Muscle layer of duodenum (tissue), 2 donors: ENCODE measurements around the gene LARP4B.

ENCODE experiments used
- H3K27ac ChIP-seq: one replicate; pipeline ENCODE4 v1.7.0; 2013; ENCODE audit warnings: mild to moderate bottlenecking, low read length
- H3K27me3 ChIP-seq: one replicate; pipeline ENCODE4 v1.7.0; 2013; ENCODE audit warnings: low read depth, mild to moderate bottlenecking, control low read depth, low read length
- H3K36me3 ChIP-seq, 2 donors: one replicate each; pipeline ENCODE4 v1.7.0; 2013; ENCODE audit warnings: low read length in 2 of 2, control low read depth in 1 of 2, mild to moderate bottlenecking in 1 of 2; ENCODE audit not compliant: insufficient read depth in 2 of 2, control insufficient read depth in 1 of 2
- H3K4me1 ChIP-seq, 2 donors: one replicate each; pipeline ENCODE4 v1.7.0; 2013; ENCODE audit warnings: low read length in 2 of 2, mild to moderate bottlenecking in 2 of 2, control low read depth in 1 of 2, moderate library complexity in 1 of 2; ENCODE audit not compliant: insufficient read depth in 2 of 2, control insufficient read depth in 1 of 2
- H3K4me3 ChIP-seq, 2 donors: one replicate each; pipeline ENCODE4 v1.7.0; 2013; ENCODE audit warnings: low read length in 2 of 2, low read depth in 1 of 2, mild to moderate bottlenecking in 1 of 2
- H3K9me3 ChIP-seq, 2 donors: one replicate each; pipeline ENCODE4 v1.7.0; 2013; ENCODE audit warnings: low read length in 2 of 2, control low read depth in 1 of 2, mild to moderate bottlenecking in 1 of 2; ENCODE audit not compliant: control insufficient read depth in 1 of 2
- donor health status: healthy.

The LARP4B gene

GRCh38 chr10:782751-783648 is 148.5 kb downstream of the LARP4B start:
- Histone ChIP-seq H3K27me3 (peaks cover 5% of the 10 kb centered on the region), H3K27ac (no peak overlapping the region), H3K4me1 (peaks cover 0 to 1% of the 10 kb centered on the region in 2 donors), H3K36me3 (no peaks in the 10 kb centered on the region), H3K9me3 (no peaks in the 10 kb centered on the region), H3K4me3 (no peak overlapping the region)

DNA sequence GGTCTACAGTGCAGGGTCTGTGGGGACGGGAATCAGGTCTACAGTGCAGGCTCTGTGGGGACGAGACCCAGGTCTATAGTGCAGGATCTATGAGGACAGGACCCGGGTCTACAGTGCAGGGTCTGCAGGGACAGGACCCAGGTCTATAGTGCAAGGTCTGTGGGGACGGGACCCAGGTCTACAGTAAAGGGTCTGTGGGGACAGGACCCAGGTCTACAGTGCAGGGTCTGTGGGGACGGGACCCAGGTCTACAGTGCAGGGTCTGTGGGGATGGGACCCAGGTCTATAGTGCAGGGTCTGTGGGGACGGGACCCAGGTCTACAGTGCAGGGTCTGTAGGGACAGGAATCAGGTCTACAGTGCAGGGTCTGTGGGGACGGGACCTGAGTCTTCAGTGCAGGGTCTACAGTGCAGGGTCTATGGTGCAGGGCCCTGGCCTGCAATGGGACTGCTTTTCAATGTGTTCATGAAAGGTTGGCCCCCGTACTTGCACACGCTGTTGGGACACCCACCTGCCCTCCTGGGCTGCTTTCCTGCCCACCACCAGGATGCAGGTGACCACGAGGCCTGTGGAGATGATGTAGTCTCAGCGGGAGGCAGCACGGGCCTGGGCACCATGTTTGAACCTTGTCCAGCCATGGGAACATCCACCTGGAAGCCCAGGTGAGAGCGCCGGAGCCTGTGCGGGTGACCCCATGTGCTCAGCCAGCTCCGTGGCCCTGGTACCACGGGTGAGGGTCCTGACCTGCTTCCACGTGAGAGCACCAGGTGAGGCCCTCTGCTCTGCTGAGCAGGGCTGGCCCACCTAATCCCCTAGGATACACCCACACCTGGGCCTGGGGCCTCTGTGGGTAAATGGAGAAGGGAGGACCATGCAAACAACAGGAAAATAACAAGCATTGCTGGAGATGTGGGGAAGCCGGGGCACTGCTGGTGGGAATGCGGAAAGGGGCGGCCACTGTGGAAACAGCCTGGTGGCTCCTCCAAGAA is 150.7 kb downstream of the LARP4B start:
- no peaks in the 10 kb centered on the region for H3K4me1 ChIP-seq
- H3K36me3 ChIP-seq = no peaks in the 10 kb centered on the region
- H3K27me3 ChIP-seq = peaks cover 5% of the 10 kb centered on the region
- no peaks in the 10 kb centered on the region for H3K9me3 ChIP-seq
- no peak overlapping the region for H3K4me3 ChIP-seq
- no peak overlapping the region for H3K27ac ChIP-seq

DNA sequence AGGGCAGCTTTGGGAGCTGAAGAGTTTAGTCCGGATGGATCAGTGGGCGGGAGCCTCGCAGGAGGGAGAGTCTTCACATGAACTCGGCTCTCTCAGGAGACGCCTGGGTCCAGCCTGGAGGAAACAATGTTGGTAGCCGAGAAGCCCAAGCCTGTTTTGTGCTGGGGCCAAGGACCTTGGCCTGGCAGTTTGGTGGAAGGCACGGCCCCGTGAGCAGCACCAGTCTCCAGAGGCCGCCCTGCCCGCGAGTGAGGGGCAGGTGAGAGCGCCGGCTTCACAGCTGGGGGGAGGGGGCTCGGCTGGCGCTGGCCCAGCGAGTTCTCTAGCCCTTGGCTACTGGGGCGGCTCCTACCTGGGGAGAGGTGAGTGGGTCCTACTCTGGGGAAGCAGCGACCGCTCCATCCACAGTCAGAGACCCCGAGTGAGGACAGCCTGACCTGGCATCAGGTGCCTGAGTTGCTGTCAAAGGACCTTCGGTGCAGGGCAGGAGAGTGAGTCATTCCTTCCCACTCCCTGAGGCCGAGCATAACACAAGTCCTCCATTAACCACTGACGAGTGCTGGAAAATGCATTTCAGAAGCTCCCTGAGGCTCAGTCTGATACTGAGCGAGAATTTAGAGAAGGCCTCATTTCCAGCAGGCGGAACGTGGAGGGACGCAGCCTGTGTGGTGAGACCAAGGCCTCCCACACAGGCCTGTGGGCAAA is 152.7 kb downstream of the LARP4B start:
- Histone ChIP-seq H3K27ac (no peak overlapping the region), H3K9me3 (no peaks in the 10 kb centered on the region), H3K4me1 (no peaks in the 10 kb centered on the region), H3K36me3 (no peaks in the 10 kb centered on the region), H3K4me3 (no peak overlapping the region), H3K27me3 (no peaks in the 10 kb centered on the region)

DNA sequence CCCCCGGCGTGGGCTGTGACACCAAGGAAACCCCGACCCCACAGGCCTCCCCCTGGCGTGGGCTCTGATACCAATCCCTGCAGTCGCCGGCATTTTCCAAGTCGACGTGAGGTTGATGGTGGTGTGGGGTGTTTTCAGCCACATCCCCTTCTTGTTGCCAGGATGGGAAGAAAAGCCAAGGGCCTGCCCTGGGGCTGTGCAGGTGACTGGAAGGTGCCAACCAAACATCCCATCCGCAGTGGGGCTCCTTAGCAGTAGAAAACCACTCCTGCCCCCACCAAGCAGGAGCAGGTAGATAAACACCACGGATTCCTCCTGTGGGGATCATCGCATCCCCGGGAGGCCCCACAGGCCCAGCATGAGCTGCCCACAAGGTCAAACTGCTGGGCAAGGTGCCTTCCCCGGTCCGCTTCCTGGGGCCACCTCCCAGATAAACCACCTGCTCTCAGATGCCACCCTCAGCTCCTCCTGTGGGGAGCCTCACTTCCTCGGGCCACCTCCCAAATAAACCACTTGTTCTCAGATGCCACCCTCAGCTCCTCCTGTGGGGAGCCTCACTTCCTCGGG is 153.5 kb downstream of the LARP4B start:
- H3K9me3 ChIP-seq = no peaks in the 10 kb centered on the region
- no peak overlapping the region for H3K27ac ChIP-seq
- H3K36me3 ChIP-seq = no peaks in the 10 kb centered on the region
- H3K4me3 ChIP-seq = no peak overlapping the region
- H3K4me1 ChIP-seq = no peaks in the 10 kb centered on the region
- H3K27me3 ChIP-seq = no peaks in the 10 kb centered on the region

- no peak overlapping the region for H3K27ac ChIP-seq
- no peaks in the 10 kb centered on the region for H3K27me3 ChIP-seq
- no peaks in the 10 kb centered on the region for H3K9me3 ChIP-seq
- H3K36me3 ChIP-seq = no peaks in the 10 kb centered on the region
- H3K4me3 ChIP-seq = no peak overlapping the region
- H3K4me1 ChIP-seq = no peaks in the 10 kb centered on the region
These were observed 154.7 kb downstream of the LARP4B start for GRCh38 chr10:776772-777171.

GRCh38 chr10:775245-776075 is 156.0 kb downstream of the LARP4B start:
- Histone ChIP-seq H3K4me1 (no peaks in the 10 kb centered on the region), H3K36me3 (no peaks in the 10 kb centered on the region), H3K27me3 (no peaks in the 10 kb centered on the region), H3K9me3 (peaks cover 0 to 4% of the 10 kb centered on the region in 2 donors), H3K27ac (no peak overlapping the region), H3K4me3 (no peak overlapping the region)

GRCh38 chr10:774661-775244 is 156.8 kb downstream of the LARP4B start:
- H3K4me1 ChIP-seq = no peaks in the 10 kb centered on the region
- no peaks in the 10 kb centered on the region for H3K36me3 ChIP-seq
- H3K9me3 ChIP-seq = peaks cover 0 to 6% of the 10 kb centered on the region in 2 donors
- no peak overlapping the region for H3K27ac ChIP-seq
- no peak overlapping the region for H3K4me3 ChIP-seq
- no peaks in the 10 kb centered on the region for H3K27me3 ChIP-seq

DNA sequence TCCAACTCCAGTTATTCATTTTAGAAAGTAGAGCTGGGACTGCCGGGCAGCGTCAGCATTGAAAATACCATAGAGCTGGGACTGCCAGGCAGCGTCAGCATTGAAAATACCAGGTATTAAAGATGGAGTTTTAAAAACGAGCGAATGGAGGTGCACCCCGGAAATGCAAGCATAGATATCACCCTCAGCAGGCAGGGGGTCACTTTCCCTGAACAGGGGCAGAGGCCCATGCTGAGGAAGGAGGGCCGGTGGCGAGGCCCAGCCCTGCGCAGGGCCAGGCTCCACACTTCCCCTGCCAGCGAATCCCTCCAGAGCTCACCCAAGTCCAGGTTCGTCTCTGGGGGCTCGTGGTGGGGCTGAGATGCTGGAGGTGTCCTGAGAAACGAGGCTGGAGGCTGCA is 157.3 kb downstream of the LARP4B start:
- H3K27me3 ChIP-seq = no peaks in the 10 kb centered on the region
- no peak overlapping the region for H3K4me3 ChIP-seq
- H3K27ac ChIP-seq = no peak overlapping the region
- peaks cover 0 to 7% of the 10 kb centered on the region in 2 donors for H3K9me3 ChIP-seq
- H3K4me1 ChIP-seq = no peaks in the 10 kb centered on the region
- H3K36me3 ChIP-seq = no peaks in the 10 kb centered on the region

DNA sequence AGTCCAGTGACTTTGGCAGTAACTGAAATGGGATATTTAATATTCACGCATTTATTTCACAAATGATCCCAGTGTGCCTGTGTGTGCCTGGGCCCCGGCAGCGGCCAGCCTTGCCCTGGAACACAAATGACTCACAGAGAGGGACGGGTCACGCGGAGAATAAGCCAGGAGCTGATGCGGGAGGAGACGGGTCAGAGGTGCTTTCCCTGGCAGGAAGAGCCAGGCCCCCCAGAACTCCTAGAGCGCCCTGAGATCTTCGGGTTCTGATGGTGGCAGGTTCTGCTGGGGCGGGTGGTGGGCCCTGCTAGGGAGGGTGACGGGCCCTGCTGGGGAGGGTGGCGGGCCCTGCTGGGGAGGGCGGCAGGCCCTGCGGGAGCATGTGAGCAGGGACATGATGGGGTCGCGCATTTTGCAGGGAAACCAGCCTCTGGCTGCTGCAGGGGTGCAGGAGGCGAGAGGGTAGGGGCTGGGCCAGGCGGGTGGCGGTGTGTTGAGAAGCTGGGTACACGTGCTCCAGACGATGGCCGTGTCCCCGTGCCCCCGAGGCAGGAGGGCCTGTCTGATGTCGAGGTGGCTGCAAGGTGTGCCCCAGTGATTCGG is 157.8 kb downstream of the LARP4B start:
- no peaks in the 10 kb centered on the region for H3K4me1 ChIP-seq
- H3K4me3 ChIP-seq = no peak overlapping the region
- H3K27ac ChIP-seq = no peak overlapping the region
- no peaks in the 10 kb centered on the region for H3K36me3 ChIP-seq
- H3K9me3 ChIP-seq = peaks cover 0 to 7% of the 10 kb centered on the region in 2 donors
- H3K27me3 ChIP-seq = no peaks in the 10 kb centered on the region
